Fibroblast of skin of right biceps (primary cell): ENCODE measurements around the gene KLHL14.
"Not testable (repeated sequence)": the region's sequence is repeated elsewhere in the genome, so short reads cannot be mapped to it uniquely, and the experiment has no call there.

Source experiments
- DNase-seq: peaks from one replicate; pipeline ENCODE4 v3.0.0-alpha.2; 2013

KLHL14 gene, protein sequence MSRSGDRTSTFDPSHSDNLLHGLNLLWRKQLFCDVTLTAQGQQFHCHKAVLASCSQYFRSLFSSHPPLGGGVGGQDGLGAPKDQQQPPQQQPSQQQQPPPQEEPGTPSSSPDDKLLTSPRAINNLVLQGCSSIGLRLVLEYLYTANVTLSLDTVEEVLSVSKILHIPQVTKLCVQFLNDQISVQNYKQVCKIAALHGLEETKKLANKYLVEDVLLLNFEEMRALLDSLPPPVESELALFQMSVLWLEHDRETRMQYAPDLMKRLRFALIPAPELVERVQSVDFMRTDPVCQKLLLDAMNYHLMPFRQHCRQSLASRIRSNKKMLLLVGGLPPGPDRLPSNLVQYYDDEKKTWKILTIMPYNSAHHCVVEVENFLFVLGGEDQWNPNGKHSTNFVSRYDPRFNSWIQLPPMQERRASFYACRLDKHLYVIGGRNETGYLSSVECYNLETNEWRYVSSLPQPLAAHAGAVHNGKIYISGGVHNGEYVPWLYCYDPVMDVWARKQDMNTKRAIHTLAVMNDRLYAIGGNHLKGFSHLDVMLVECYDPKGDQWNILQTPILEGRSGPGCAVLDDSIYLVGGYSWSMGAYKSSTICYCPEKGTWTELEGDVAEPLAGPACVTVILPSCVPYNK

DNA sequence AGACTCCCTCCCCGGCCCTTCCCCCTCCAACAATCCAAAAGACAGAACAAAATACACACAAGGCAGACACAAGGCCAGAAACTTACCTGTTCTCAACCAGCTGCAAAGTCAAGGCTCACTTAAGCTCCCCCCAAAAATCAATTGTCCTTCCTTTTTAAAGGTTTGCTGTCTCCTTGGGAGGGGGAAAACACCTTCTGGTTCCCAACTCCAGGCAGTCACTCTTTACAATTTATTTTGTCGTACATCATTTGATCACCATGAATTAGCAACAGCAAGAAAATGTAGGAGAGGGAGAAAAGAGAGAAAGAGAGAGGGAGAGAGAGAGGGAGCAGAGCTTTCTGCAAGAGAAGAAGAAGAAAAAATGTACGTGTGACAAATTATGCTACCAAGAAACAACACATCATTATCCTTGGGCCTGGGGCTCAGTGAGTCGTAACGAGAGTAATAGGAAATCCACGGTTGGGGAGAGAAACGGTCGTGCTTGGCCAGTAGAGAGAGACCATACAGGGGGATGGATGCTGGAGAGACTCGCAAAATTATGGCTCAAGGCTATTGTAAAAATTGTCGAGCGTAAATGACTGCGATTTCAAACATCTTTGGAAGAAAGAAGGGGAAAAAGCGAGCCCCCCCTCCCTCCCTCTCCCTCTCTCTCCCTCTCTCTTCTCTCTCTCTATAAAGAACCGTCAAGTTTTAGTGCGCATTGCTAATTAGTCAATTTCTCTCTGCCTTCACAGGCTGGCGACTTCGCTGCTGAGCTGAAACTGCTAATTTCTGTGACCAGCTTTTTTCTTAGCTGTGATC is at the start of gene KLHL14:
Gene KLHL14 (minus strand): TSS at position 443 of the 801 bp plus-strand sequence. CDS start 2,432 bp downstream, outside the sequence.
- DNase-seq, result no peak

DNA sequence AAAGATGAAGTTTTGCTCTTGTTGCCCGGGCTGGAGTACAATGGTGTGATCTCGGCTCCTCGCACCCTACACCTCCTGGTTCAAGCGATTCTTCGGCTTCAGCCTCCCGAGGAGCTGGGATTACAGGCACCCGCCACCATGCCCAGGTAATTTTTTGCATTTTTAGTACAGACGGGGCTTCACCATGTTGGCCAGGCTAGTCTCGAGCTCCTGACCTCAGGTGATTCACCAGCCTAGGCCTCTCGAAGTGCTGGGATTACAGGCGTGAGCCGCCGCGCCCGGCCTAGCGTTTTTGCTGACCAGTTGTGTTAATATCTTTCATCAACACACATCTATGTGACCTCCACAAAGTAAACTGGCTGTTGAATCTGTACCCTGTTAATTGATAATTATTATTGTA is 49.4 kb upstream of the KLHL14 start:
- DNase-seq, result no peak

DNA sequence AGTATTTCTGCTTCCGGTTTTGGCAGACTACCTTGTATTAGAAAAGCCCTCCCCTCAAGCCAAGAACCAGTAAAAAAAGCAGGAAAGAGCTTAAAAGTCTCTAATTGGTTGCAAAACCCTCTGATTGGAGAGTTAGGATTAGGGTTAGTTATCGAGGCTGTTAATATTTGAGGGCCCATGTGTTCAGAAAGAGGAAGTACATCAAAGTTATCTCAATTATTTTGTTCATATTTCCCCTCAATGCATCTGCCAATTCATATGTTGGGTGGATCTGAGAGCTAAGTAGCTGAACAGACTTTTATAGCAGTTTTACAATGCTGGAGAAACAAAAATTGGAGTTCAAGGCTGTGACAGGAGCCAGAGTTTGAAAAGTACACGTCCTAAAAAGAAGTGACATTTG is 43.1 kb upstream of the KLHL14 start:
- no peak for DNase-seq

DNA sequence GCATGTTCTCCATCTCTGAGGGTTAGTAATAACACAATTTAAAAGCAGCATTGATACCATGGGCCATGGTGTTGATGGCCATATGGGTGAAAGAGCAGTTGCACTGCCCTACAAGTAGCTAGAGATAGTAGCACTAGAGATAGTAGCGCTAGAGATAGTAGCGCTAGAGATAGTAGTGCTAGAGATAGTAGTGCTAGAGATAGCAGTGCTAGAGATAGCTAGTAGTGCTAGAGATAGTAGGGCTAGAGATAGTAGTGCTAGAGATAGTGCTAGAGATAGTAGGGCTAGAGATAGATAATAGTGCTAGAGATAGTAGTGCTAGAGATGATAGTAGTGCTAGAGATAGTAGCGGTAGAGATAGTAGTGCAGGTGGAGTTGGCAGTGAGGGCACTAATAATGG is 39.5 kb upstream of the KLHL14 start:
- DNase-seq, result no peak

DNA sequence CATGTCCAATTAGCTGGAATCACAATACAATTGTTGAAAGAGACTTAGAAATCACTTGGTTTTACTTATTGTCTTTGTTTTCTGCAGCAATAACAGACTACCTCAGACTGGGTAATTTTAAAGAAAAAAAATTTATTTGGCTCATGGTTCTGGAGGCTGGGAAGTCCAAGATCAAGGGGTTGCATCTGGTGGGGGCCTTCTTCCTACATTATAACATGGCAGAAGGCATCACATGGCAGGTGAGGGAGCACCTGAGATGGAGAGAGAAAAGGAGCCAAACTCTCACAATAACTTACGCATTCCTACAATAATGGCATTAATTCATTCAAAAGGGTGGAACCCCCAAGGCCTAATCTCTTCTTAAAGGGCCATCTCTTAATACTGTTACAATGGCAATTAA is 37.5 kb upstream of the KLHL14 start:
- DNase-seq, result no peak

DNA sequence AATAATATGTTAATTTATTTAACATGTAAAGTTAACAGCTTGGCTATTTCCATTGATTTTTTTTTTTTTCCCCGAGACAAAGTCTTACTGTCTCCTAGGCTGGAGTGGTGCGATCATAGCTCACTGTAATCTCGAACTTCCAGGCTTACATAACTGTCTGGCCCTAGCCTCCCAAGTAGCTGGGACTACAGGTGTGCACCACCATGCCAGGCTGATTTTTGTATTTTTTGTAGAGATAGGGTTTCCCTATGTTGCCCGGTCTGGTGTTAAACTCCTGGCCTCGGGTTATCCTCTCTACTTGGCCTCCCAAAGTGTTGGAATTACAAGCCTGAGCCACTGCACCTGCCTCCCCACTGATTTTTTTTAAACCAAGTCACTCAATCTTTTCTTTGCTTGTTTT is 32.5 kb upstream of the KLHL14 start:
- DNase-seq, result no peak

DNA sequence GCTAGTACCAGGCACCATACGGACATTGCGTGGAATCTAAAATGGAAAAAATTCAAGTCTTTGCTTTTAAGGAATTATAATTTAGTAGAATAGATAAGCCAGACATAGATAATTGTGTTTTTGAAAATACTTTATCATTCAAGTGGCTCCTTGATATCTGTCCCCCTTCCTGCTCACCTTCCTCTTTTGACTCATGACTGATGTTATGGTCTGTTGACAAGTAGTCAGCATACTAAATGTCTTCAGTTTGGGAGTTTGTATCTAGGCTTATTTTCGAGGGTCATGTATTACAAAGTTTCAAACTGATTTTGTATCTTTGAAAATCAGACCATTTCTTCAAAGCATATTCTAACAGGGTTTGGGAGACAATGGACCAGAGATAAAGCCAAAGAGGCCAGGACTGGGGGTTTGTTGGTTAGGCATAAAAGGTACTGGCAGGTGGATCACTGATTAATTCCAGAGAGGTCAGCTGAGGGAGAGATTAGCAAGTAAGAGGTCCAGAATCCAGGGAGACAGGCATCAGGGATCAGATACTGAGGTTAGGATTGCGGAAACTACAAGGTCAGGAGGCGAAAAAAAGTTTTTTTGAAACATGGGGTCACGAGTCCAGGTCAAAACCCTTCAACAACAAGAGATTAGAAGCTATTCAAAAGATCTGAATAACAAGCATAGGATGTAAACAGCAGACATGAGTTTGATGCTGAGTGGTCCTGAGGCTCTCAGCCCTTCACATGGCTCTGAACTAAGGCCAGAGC is 31.5 kb upstream of the KLHL14 start:
- DNase-seq, result no peak

DNA sequence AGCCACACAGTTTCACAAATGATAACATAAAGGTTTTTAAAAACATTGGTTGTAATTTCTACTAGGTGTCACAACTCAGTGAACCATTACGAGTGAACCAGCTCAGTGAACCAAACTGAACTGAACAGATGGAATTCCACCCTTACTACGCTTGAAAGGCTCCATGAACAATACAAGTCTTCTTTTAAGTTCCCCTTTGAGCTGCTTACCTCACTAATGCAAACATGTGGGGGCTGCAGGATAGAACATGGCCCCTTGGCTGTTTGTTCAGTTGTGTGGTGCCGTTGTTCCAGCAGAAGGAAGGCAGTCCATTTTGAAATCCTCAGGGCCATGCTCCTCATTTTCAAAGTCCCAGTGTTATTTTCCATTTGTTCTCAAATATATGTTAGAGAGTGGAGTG is 30.7 kb upstream of the KLHL14 start:
- no peak for DNase-seq

DNA sequence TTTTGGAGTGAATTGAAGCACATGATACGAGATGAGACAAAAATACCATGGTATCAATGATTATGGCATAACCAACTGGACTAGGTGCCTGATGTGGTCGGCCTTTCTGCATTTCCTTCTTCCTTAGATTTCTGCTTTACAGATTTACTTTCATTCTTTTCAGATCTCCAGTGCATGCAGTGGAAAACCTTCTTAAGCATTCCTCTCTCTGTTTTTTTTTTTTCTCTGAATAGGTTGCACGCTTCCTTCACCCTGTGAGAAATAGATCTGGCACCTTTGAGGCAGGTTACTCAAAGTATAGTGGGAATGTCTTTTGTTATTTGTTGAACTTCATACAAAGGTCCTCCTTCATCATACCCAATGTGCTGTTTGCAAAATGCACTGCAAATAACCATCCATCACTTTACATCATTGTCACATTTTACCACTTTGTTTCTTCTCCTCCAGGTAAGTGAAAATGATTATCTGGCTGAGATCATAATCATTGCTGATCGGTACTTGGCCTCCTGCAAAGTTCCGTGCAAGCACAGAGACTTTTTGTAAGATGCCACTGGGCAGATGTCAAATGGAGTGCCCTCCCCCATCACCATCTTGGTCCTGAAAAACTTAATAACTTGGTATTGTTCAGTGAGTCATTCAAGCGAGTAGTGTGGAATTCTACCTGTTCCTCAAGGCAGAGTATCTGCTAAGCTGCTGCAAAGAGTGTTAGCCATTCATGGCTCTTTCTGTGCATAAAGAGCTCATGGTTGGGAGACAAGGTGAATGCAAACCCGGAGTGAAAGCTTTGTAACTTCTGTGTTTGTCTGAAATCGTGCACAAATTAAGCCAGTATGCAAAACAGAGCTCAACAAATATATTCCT is 30.0 kb upstream of the KLHL14 start:
- no peak for DNase-seq

DNA sequence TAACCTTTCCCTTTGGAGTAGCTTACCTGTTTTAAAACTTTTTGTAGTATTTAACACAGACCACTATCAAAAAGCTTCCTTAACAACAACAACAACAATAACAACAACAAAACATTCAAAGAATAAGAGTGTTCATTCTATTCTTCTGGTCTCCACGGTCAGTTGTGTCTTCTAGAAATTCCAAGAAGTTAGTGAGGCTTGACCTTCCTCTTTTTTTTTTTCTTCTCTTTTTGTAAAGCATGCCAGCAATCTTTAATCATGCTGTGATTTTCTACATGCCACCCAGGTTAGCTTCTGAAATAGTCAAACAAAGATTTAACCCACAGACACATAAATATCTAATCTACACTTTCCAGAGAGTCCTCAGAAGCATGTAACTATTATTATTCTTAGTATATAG is 28.4 kb upstream of the KLHL14 start:
- no peak for DNase-seq

DNA sequence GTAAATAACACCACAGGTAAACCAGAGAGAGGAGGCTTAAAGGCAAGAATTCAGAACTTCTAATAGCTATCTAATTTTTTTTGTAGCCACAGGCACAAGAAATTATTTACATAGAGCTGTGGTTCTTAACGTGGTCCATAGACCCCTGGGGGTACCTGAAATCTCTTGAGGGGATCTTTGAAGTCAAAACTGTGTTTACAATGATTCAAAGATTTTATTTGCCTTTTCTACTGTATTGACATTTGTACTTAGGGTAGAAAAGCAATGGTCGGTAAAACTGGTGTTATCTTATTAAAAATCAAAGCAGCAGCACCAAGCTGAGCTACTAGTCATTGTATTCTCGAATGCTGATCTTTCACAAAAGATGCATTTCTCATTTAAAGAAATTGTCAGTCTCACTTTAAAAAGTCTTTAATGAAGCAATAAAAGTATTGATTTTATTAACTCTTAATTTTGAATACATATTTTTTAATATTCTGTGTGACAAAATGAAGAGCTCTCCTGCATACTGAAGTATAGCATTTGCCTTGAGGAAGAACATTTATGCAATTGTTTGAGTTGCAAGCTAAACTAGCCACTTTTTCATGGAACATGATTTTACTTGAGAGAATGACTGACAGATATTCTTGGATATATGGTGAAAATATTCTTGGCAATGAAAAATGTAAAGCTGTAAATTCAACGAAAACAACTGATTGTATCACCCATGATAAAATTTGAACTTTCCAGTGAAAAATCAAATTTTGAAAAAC is 25.6 kb upstream of the KLHL14 start:
- DNase-seq, result no peak

DNA sequence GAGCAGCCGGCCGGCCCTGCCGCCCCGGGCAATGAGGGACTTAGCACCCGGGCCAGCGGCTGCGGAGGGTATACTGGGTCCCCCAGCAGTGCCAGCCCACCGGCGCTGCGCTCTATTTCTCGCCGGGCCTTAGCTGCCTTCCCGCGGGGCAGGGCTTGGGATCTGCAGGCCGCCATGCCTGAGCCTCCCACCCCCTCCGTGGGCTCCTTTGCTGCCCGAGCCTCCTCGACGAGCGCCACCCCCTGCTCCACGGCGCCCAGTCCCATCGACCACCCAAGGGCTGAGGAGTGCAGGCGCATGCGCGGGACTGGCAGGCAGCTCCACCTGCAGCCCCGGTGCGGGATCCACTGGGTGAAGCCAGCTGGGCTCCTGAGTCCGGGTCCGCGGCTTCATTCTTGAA is 21.8 kb upstream of the KLHL14 start:
- DNase-seq, result not testable (repeated sequence)

DNA sequence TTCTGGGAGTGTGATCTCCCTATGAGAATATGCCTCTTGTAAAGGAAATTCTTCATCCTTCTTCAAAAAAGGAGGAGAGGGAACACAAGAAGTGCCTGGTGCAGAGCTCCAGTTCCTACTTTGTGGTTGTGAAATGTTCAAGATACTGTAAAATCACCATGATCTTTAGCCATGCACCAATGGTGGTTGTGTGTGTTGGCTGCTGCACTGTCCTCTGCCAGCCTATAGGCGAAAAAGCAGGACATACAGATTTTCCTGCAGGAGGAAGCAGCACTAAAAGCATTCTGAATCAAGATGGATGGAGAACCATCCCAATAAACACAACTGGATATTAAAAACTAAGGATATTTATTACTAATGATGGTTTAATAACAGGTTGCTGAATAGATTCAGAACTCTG is 6.2 kb upstream of the KLHL14 start:
- no peak for DNase-seq

DNA sequence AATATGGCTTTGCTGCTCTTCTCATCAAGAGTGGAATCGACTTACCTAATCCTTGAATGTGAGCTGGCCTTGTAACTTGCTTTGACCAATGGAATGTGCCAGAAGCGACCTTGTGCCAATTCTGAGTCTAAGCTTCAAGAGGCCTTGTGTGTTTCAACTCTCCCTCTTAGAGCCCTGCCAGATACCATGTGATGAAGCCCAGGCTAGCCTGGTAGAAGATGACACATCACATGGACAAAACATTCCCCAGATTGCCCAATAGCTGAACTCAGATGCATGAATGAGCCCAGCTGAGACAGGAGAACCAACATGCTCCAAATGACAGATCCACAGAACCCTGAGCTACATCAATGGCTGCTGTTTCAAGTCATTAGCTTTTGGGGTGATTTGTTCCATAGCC is 4.2 kb upstream of the KLHL14 start:
- peak; percentile 8 for DNase-seq

DNA sequence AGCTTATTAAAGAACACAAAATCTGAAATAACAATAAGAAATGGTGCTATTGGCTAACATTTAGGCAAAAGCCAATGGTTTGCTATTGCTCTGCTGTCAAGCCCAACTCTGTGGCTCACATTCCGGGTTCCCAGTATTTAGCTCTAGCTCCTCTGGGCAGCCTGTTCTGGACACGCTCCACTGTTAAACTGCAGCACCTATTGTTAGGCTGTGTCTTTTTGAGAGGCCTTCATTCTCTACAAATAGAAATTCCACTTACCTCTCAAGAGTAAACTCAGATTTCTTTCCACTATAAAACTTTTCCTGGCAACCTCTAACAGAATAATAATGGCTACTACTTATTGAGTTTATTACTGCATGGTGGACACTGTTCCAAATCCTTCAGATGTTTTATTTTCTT is 3.7 kb upstream of the KLHL14 start:
- no peak for DNase-seq

DNA sequence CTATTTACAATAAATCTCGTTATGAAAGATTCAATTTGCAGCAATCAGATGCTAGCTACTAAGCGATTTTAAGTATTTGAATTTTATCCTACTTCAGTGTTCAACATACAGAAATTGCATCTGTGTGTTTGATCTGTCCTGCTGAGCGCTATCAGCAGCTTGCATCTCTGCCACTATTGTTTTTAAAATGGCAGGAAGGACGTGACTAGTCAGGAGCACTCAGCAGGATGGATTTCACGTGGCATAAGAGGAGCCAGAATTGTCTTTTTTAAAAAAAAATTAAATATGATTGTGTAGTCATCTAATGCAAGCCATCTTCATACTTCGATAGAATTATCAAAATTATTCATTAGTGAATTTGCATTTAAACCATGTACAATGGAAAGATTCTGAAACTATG is 2.8 kb upstream of the KLHL14 start:
- no peak for DNase-seq

DNA sequence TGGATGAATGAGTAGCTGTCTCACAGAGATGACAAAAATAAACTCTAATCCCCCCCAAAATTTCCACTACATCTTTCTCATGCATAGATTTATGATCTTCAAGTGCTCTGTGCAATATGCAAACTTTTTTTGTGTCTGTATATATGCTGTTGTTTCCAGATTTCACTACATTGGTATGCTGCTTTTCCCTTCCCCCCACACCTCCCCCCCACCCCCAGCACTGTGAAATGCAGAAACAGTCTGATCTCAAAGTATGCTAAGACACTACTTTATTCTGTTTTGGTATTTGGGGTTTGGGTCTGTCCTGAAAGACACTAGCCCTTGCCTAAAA is 524 bp upstream of the KLHL14 start:
- DNase-seq, result no peak

DNA sequence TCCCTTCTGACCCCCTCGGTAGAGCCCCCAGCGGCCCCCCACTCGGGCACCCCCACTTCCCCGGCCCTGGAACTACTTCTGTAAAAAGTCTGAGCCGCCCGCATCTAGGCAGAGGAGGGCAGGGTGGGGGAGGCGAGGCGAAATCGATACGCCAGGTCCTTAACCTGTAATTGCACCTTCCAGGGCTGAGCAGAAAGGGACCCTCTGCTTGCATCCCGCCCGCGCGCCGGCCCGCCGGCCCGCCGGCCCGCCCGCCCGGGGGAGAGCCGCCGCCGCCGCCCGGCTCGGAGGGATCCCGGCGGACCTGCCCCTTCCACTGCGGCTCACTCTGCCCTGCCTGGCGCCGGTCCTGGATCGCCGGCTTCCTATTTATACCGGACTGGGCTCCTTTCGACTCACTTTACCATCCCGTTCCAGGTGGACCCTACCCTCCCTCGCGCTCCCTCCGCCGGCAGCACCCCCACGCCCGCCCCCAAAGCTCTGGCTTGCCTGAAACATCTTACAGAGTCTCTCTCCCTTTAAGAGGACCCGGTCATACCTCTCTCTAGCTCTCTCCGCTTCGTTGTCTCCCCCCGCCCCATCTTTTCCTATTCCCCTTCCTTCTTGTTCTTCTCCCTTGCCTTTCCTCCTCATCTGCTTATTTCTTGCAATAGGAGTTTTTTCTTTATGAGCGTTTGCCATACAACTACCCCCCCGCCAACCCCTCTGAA is 797 bp downstream of the KLHL14 start:
- no peak for DNase-seq

DNA sequence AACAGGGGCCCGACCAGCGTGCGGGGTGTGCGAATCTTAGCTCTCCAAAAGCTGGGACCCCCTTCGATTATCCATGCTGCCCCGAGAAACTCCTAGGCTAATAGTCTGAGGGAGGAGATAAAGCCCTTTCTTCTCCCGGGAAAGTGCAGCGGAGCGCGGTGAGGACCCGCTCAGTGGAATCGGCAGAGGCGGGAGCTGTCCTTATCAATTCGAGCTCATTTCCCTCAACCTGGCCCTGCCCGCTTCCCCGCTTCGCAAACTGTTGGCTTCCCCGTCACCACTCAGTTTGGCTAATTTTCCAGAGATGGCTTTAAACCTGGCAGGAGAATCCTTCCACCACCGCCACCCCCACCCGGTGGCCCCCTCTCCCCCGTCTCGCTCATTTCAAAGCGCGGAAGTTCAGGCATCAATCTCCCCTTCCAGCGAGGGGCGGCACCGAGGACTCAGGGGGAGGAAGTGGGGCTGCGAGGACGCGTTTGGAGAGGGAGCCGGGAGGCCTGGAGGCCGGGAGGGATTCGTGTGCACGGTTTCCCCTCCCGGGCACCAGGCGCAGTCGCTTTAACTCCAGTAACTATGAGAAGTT is 1.6 kb downstream of the KLHL14 start:
- peak; percentile 2 for DNase-seq

DNA sequence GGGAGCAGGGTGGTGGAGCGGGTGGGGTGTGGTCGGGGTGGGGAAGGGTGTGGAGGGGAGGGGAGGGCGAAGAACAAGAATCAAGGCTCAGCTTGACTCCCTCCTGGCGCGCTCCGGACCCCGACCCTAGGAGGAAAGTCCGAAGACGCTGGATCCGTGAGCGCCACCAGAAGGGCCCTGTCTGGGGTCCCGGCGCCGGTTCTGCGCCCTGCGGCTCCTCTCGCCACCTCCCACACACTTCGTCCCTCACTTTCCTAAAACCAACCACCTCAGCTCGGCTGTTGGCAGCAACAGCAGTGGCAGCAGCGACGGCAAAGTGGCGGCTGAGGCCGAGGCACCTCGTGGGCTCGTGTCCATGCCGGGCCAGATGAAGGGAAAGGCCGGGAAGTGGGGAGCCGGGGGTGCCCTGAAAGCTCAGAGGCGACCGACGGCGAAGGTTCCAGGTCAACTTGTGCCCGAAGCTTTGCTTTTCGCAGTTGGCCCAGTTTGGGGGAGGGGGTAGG is 2.1 kb downstream of the KLHL14 start:
- no peak for DNase-seq
